Gastrocnemius medialis (tissue), 4 donors: Measurements from ENCODE around the gene DRC7.

Source experiments
- POLR2A ChIP-seq, 2 donors: fragments of 450-650 bp; IDR thresholded peaks; one replicate each; pipeline ENCODE4 v1.6.1; 2017; ENCODE audit warnings: antibody characterized with exemption in 2 of 2, mild to moderate bottlenecking in 2 of 2, moderate library complexity in 2 of 2
- TF ChIP-seq, protein P1 (sequence below), 5 experiments: fragments of 450-650 bp in 3 of 5; fragments of 200-600 bp in 2 of 5; sonication (generic) in 2 of 5; IDR thresholded peaks in 4 of 5; conservative IDR thresholded peaks in 1 of 5; 1 replicate in 4 of 5; 2 replicates in 1 of 5; pipeline ENCODE4 v1.5.1; 2016 to 2019; ENCODE audit warnings: antibody characterized with exemption in 5 of 5, mild to moderate bottlenecking in 3 of 5, moderate library complexity in 3 of 5

DNA sequence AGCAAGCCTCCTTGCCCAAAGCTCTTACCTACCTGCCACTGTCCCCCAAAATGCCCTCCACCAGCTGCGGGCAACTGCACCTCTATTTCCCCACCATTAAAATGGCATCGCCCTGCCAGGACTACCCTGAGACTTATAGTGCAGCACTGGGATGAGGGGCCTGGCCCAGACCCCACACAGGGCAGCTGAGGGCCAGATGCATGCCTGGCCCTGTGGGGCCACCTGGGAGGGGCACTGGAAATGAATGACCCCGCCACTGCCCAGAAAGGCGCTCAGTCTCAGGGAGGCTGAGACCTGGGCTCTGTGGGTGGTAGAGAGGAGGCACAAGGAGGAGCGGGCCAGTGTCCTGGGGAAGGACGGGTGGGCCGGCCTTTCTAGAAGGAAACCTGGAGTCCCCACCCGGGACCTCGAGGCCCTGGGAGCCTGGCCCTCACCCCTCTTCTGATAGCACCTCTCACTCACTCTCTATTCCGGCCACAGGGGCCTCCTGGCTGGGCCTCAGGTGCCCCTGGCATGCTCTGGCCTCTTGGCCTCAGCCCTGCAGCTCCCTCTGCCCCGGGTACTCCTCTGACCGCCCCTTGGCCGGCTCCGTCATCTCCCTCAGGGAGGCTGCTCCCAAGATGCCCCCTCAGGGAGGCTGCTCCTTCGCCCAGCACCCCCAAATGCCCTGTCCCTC is 67.9 kb downstream of the DRC7 start:
- TF ChIP-seq, protein P1, sequence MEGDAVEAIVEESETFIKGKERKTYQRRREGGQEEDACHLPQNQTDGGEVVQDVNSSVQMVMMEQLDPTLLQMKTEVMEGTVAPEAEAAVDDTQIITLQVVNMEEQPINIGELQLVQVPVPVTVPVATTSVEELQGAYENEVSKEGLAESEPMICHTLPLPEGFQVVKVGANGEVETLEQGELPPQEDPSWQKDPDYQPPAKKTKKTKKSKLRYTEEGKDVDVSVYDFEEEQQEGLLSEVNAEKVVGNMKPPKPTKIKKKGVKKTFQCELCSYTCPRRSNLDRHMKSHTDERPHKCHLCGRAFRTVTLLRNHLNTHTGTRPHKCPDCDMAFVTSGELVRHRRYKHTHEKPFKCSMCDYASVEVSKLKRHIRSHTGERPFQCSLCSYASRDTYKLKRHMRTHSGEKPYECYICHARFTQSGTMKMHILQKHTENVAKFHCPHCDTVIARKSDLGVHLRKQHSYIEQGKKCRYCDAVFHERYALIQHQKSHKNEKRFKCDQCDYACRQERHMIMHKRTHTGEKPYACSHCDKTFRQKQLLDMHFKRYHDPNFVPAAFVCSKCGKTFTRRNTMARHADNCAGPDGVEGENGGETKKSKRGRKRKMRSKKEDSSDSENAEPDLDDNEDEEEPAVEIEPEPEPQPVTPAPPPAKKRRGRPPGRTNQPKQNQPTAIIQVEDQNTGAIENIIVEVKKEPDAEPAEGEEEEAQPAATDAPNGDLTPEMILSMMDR (IDR thresholded peaks at IDR 0.05 in 4 of 5, conservative IDR thresholded peaks at IDR 0.05 in 1 of 5) = no peak
- TF ChIP-seq POLR2A (IDR thresholded peaks at IDR 0.05) = no peak
